22Rv1 (cell line): ENCODE measurements around the gene CSNK1D.

Source experiments
- CTCF ChIP-seq: fragments of 450-650 bp; IDR thresholded peaks from 2 replicates; pipeline ENCODE4 v1.5.1; 2017; ENCODE audit warnings: mild to moderate bottlenecking
- ZFX ChIP-seq: fragments of 450-650 bp; IDR thresholded peaks from 2 replicates; pipeline ENCODE4 v1.6.1; 2017; ENCODE audit warnings: antibody characterized with exemption, borderline replicate concordance

DNA sequence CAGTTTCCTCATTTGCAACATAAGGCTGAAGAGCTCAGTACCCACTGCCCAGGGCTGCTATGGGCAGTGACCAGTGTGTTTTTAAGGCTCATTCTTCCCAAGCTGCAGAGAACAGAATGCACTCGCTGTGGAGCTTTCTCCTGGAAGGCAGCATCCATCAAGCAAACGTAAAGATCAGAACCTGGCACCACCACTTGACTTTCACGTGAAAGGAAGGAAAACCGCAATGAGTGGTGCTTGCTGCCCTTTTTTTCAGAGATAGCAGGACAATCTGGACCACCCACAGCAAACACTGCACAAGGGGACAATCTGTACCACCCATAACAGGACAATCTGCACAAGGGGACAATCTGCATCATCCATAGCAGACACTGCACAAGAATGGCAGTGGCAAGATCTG, 11.2 kb downstream of the CSNK1D start:
- no peak for TF ChIP-seq CTCF
- no peak for TF ChIP-seq ZFX
